Smooth muscle cell (in vitro differentiated cells): ENCODE measurements around the gene AICDA. TPM values are rescaled to one million over a fixed set of nuclear protein-coding genes. Genes with fewer than 3 reads are reported as not detected.

Experiments used
- DNase-seq: peaks from one replicate; lab custom pipeline; 2025; ENCODE audit not compliant: unreplicated experiment; lab: John Stamatoyannopoulos, UW
- H2AFZ ChIP-seq: fragments of 200-600 bp; sonication (generic); 2 replicates; pipeline ENCODE4 v1.6.0; 2016; ENCODE audit warnings: antibody characterized with exemption, low read depth, mild to moderate bottlenecking
- H3F3A ChIP-seq: fragments of 200-600 bp; sonication (generic); 2 replicates; pipeline ENCODE4 v1.6.0; 2017; ENCODE audit warnings: antibody characterized with exemption, low read depth
- H3K27ac ChIP-seq: fragments of 200-600 bp; sonication (generic); 2 replicates; pipeline ENCODE4 v1.5.1; 2016; ENCODE audit warnings: low read depth, mild to moderate bottlenecking
- H3K27me3 ChIP-seq: fragments of 200-600 bp; sonication (generic); 2 replicates; pipeline ENCODE4 v1.6.1; 2016; ENCODE audit warnings: low read depth, mild to moderate bottlenecking
- H3K36me3 ChIP-seq: fragments of 200-600 bp; sonication (generic); 2 replicates; pipeline ENCODE4 v1.5.1; 2016; ENCODE audit warnings: low read depth
- H3K4me1 ChIP-seq: fragments of 200-600 bp; sonication (generic); 2 replicates; pipeline ENCODE4 v1.5.1; 2016; ENCODE audit warnings: low read depth
- H3K4me2 ChIP-seq: fragments of 200-600 bp; sonication (generic); 2 replicates; pipeline ENCODE4 v1.6.0; 2016; ENCODE audit warnings: mild to moderate bottlenecking
- H3K4me3 ChIP-seq: fragments of 200-600 bp; sonication (generic); 2 replicates; pipeline ENCODE4 v1.5.1; 2016; ENCODE audit warnings: mild to moderate bottlenecking
- H3K79me2 ChIP-seq: fragments of 200-600 bp; sonication (generic); 2 replicates; pipeline ENCODE4 v1.6.0; 2016; ENCODE audit warnings: low read depth, mild to moderate bottlenecking
- H3K9ac ChIP-seq: fragments of 200-600 bp; sonication (generic); 2 replicates; pipeline ENCODE4 v1.6.0; 2016; ENCODE audit warnings: low read depth
- H3K9me3 ChIP-seq: fragments of 200-600 bp; sonication (generic); replicated peaks from 2 replicates; pipeline ENCODE4 v1.5.1; 2016; ENCODE audit warnings: low read depth
- H4K20me1 ChIP-seq: fragments of 200-600 bp; sonication (generic); 2 replicates; pipeline ENCODE4 v1.6.0; 2016; ENCODE audit warnings: low read depth
- WGBS: methylation state at CpG from one replicate; pipeline ENCODE4 v1.1.7; 2016; ENCODE audit warnings: low lambda C conversion rate; 5-methylcytosine and 5-hydroxymethylcytosine counted together
- polyA plus RNA-seq: library from polyadenylated mRNA; unstranded; fragments of >200 nt; fragmentation: Nextera tagmentation; extraction: Ambion mirVana; gene quantifications from 2 replicates; pipeline ENCODE4 v1.2.1, GENCODE V29; 2016
- total RNA-seq: library from RNA; depleted of rRNA; stranded (reverse); fragments of >200 nt; gene quantifications from 2 replicates; pipeline ENCODE4 v1.2.3, GENCODE V29; 2014
- TF ChIP-seq, protein P1 (sequence below): fragments of 200-600 bp; sonication (generic); IDR thresholded peaks from 2 replicates; pipeline ENCODE4 v1.5.1; 2017; ENCODE audit warnings: borderline replicate concordance, mild to moderate bottlenecking, antibody characterized with exemption; ENCODE audit not compliant: insufficient read depth, poor library complexity, severe bottlenecking

Gene AICDA
- total and polyA plus RNA-seq, 2 experiments from 2014 or later = not detected

DNA sequence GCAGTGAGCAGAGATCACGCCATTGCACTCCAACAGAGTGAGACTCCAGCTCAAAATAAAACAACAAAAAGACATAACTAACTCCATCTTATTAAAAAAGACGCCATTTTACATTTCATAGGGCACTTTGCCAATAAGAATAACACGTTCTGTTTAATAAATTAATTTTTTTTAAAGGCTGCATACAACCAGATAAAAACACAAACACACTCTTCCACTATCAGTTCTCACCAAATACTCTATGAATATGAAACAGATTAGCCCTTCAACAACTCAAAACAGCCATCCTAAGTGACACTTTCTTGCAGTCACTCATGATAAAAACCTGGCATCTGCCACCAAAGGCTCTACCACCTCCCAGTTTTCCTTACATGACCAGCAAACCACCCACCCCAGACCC, 16.1 kb downstream of the AICDA start:
- H3K27me3 ChIP-seq = no peaks in the 10 kb centered on the region
- H3F3A ChIP-seq = no peaks in the 10 kb centered on the region
- H3K79me2 ChIP-seq = no peaks in the 10 kb centered on the region
- no peaks in the 10 kb centered on the region for H3K36me3 ChIP-seq
- DNase-seq = no peak
- no peak overlapping the region for H3K9ac ChIP-seq
- H3K4me3 ChIP-seq = no peak overlapping the region
- no peaks in the 10 kb centered on the region for H4K20me1 ChIP-seq
- 96% methylated on average over 3 of the region's 3 CpGs for WGBS
- H3K27ac ChIP-seq = no peak overlapping the region
- no peaks in the 10 kb centered on the region for H3K4me1 ChIP-seq
- TF ChIP-seq, protein P1, sequence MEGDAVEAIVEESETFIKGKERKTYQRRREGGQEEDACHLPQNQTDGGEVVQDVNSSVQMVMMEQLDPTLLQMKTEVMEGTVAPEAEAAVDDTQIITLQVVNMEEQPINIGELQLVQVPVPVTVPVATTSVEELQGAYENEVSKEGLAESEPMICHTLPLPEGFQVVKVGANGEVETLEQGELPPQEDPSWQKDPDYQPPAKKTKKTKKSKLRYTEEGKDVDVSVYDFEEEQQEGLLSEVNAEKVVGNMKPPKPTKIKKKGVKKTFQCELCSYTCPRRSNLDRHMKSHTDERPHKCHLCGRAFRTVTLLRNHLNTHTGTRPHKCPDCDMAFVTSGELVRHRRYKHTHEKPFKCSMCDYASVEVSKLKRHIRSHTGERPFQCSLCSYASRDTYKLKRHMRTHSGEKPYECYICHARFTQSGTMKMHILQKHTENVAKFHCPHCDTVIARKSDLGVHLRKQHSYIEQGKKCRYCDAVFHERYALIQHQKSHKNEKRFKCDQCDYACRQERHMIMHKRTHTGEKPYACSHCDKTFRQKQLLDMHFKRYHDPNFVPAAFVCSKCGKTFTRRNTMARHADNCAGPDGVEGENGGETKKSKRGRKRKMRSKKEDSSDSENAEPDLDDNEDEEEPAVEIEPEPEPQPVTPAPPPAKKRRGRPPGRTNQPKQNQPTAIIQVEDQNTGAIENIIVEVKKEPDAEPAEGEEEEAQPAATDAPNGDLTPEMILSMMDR = no peak
- no peaks in the 10 kb centered on the region for H3K9me3 ChIP-seq
- no peak overlapping the region for H2AFZ ChIP-seq
- no peak overlapping the region for H3K4me2 ChIP-seq

DNA sequence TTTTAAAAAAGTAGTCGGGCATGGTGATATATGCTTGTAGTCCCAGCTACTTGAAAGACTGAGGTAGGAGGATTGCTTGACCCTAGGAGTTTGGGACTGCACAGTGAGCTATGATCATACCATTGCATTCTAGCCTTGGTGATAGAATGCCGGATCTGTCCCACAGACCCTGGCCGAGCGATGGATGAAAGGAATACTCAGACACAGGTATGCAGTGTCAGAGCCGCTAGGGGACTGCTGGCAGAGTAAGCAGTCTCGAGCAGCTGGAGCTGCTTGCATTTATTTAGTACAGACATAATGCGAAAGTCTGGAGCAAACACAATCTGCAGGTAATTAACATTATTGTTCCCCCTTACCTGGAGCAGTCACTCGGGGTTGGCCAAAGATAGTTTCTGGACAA, 18.6 kb downstream of the AICDA start:
- Histone ChIP-seq H4K20me1 (no peaks in the 10 kb centered on the region), H3K4me1 (no peaks in the 10 kb centered on the region), H3F3A (no peaks in the 10 kb centered on the region), H3K36me3 (no peaks in the 10 kb centered on the region), H3K27me3 (no peaks in the 10 kb centered on the region), H3K79me2 (no peaks in the 10 kb centered on the region), H3K4me2 (no peak overlapping the region), H2AFZ (no peak overlapping the region), H3K27ac (no peak overlapping the region), H3K9me3 (no peaks in the 10 kb centered on the region), H3K9ac (no peak overlapping the region), H3K4me3 (no peak overlapping the region)
- TF ChIP-seq, protein P1 = no peak
- 73% methylated on average over 8 of the region's 8 CpGs for WGBS
- no peak for DNase-seq

DNA sequence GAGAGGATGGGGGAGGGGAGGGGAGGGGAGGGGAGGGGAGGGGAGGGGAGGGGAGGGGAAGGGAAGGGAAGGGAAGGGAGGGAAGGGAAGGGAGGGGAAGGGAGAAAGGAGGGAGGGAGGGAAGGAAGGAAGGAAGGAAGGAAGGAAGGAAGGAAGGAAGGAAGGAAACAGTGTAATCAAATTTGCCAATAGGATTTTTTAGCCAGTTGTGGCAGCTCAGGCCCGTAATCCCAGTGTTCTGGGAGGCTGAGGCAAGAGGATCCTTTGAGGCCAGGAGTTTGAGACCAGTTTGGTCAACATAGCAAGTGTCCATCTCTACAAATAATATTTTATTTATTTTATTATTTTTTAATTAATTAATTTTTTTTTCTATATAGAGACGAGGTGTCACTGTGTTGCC, 19.4 kb downstream of the AICDA start:
- H3K36me3 ChIP-seq = no peaks in the 10 kb centered on the region
- TF ChIP-seq, protein P1 = no peak
- no peak overlapping the region for H3K27ac ChIP-seq
- no peaks in the 10 kb centered on the region for H3K79me2 ChIP-seq
- no peak overlapping the region for H3K4me3 ChIP-seq
- no peak for DNase-seq
- no peaks in the 10 kb centered on the region for H3F3A ChIP-seq
- H4K20me1 ChIP-seq = no peaks in the 10 kb centered on the region
- no peaks in the 10 kb centered on the region for H3K9me3 ChIP-seq
- 98% methylated on average over 2 of the region's 2 CpGs for WGBS
- H2AFZ ChIP-seq = no peak overlapping the region
- H3K4me1 ChIP-seq = no peaks in the 10 kb centered on the region
- no peak overlapping the region for H3K9ac ChIP-seq
- H3K4me2 ChIP-seq = no peak overlapping the region
- no peaks in the 10 kb centered on the region for H3K27me3 ChIP-seq

DNA sequence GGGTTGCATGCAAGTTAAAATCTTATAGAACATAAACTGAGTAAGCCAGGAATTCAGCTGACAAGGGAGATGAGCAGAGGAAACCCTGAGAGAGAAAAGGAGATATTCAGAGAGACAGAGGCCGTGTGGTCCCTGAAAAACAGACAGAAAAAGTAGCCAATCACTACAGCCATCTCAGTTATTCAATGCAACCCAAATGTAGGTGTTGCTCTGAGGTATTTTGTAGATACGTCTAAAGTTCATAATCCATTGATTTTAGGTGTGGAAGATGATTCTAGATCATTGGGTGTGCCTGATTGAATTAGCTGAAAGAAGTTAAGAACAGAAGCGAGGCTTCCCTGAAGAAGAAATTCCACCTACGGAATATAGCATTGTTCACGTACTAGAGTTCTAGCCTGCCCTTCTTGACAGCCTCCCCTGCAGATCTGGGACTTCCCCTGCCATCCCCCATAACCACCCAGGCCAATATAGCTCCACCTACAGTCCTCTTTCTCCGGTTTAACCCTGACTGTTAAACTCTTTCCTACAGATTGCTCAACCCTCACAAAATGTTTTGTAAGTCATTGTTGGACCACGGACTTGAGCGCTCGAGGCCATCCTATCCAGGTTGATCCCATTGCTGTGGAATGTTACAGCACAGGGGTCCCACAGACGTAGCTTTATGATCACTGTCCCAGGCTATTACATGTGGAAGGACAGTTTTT, 21.7 kb downstream of the AICDA start:
- no peaks in the 10 kb centered on the region for H3F3A ChIP-seq
- 77% methylated on average over 10 of the region's 10 CpGs for WGBS
- no peak overlapping the region for H3K4me2 ChIP-seq
- H3K36me3 ChIP-seq = no peaks in the 10 kb centered on the region
- no peak overlapping the region for H3K27ac ChIP-seq
- no peak overlapping the region for H2AFZ ChIP-seq
- no peaks in the 10 kb centered on the region for H4K20me1 ChIP-seq
- no peaks in the 10 kb centered on the region for H3K27me3 ChIP-seq
- H3K4me1 ChIP-seq = no peaks in the 10 kb centered on the region
- no peaks in the 10 kb centered on the region for H3K79me2 ChIP-seq
- TF ChIP-seq, protein P1 = no peak
- H3K9me3 ChIP-seq = no peaks in the 10 kb centered on the region
- no peak overlapping the region for H3K9ac ChIP-seq
- H3K4me3 ChIP-seq = no peak overlapping the region
- DNase-seq = no peak
